GM21381 (cell line): ENCODE data around the gene CFLAR.
"Not testable (repeated sequence)": the region's sequence is repeated elsewhere in the genome, so short reads cannot be mapped to it uniquely, and the experiment has no call there.

Experiments used
- ATAC-seq: cut with Tn5 transposase; IDR thresholded peaks from one replicate; pipeline ENCODE4 v1.9.1; 2021; ENCODE audit warnings: mild to moderate bottlenecking, moderate library complexity; ENCODE audit not compliant: unreplicated experiment

Gene CFLAR

GRCh38 chr2:201118121-201118960 is 2.4 kb downstream of the CFLAR start:
- ATAC-seq: peak; percentile 47

GRCh38 chr2:201118961-201119854 is 3.2 kb downstream of the CFLAR start:
- no peak for ATAC-seq

GRCh38 chr2:201122276-201122675 is 6.3 kb downstream of the CFLAR start:
- ATAC-seq: no peak

GRCh38 chr2:201126308-201127151 is 10.6 kb downstream of the CFLAR start:
- no peak for ATAC-seq

GRCh38 chr2:201127152-201127511 is 11.2 kb downstream of the CFLAR start:
- no peak for ATAC-seq

GRCh38 chr2:201127570-201127969 is 11.6 kb downstream of the CFLAR start:
- ATAC-seq: no peak

GRCh38 chr2:201128033-201128432 is 12.1 kb downstream of the CFLAR start:
- ATAC-seq: no peak

- ATAC-seq: no peak
These were observed 13.1 kb downstream of the CFLAR start for GRCh38 chr2:201128933-201129505.

GRCh38 chr2:201130524-201131186 is 14.7 kb downstream of the CFLAR start:
- ATAC-seq: no peak

GRCh38 chr2:201132518-201132917 is 16.6 kb downstream of the CFLAR start:
- no peak for ATAC-seq

- no peak for ATAC-seq
These were observed 19.4 kb downstream of the CFLAR start for GRCh38 chr2:201135386-201135785.

GRCh38 chr2:201136889-201137321 is 20.9 kb downstream of the CFLAR start:
- ATAC-seq: no peak

GRCh38 chr2:201137505-201138400 is 21.8 kb downstream of the CFLAR start:
- ATAC-seq: no peak

GRCh38 chr2:201138401-201138970 is 22.5 kb downstream of the CFLAR start:
- no peak for ATAC-seq

GRCh38 chr2:201138986-201139781 is 23.2 kb downstream of the CFLAR start:
- ATAC-seq: not testable (repeated sequence)

GRCh38 chr2:201139836-201140604 is 24.1 kb downstream of the CFLAR start:
- ATAC-seq: no peak
